ENCODE results near the gene PRRC2A.

The PRRC2A gene

DNA sequence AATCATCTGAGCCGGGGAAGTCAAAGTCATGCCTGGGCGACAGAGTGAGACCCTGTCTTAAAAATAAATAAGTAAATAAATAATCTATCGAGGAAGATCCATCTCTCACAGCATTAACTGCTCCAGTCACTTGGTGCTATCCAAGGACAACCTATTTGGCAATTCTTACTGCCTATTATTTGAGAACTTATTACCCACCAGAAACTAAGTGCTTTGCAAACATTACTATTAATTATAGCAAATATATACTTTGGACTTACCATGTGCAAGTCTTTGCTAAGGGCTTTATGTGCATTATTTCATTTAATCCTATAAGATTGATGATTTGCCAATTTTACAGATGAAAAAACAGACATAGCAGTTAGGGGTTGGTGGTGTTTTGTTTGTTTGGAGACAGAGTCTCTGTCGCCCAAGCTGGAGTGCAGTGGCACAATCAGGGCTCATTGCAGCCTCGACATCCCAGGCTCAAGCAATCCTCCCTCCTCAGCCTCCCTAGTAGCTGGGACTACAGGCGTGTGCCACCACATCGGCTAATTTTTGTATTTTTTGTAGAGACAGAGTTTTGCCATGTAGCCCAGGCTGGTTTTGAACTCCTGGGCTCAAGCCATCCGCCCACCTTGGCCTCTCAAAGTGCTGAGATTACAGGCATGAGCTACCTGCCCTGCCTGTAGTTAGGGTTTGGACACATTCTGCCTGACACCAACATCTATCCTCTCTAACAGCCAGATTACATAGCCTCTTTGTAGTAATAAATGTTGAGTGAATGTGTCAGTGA lies 34.2 kb downstream of the PRRC2A start:
- no peak for DNase-seq

DNA sequence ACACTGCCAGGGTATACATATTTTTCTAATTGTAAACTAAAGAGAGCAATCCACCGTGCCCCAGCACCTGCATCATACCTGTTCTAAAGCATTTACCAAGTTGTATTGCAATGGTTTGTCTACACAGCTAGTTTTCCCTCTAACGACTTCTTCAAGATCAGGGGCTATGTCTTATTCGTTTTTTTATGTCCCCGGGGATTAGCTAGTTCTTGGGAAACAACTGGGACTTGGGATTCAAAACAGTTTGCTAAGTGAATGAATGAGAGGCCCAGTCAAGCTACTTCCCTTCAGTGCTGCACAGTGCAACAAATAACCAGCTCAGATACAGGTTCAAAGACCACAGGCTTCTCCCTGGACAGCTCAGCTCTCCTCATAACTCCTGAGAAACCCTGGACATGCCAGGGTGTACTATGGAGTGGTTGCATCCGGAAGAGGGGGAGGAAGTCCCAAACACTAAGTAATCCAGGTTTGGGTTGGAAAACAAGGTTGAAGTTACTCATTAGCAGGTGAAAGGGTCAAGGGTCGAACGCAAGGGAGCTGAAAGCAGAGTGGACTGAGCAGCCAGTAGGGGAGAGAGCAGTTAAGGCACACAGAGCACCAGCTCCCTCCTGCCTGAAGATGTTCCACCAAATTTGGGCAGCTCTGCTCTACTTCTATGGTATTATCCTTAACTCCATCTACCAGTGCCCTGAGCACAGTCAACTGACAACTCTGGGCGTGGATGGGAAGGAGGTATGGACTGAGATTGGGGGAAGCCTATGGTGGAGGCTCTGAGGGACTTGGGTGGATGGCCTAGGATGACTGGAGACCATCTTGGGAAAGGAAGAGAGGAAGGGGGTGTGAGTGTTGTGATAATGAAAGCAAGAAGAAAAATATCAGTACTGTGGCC lies 35.1 kb downstream of the PRRC2A start, which contains the start of gene APOM:
Gene APOM, plus strand, starts transcription at position 546 of the 889 bp plus-strand sequence. Its CDS starts 73 bp downstream, at position 619.
- no peak for DNase-seq

DNA sequence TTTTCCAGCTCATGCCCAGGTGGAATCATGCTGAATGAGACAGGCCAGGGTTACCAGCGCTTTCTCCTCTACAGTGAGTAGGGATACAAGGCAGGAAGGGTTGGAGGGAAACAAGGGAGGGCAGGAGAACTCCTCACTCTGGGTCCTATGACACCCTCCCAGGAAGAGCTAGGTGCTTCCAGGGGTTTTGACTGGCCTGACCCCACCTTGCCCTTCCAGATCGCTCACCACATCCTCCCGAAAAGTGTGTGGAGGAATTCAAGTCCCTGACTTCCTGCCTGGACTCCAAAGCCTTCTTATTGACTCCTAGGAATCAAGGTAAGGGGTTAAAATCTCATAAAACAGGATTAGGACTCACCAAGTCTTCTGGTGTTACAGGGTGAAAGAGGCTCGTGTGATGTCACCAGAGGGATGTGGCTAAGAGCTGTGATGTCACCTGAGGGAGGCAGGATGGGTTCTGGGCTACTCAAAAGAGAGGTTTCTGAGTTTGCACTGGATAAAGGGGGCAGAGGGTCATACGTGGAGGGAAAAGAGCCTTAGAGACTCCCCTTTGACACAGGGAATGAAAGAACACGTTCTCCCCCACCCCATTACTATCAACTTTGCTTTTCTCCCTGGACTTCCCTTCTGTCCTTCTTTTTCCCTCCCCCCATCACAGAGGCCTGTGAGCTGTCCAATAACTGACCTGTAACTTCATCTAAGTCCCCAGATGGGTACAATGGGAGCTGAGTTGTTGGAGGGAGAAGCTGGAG lies 37.1 kb downstream of the PRRC2A start:
- no peak for DNase-seq

DNA sequence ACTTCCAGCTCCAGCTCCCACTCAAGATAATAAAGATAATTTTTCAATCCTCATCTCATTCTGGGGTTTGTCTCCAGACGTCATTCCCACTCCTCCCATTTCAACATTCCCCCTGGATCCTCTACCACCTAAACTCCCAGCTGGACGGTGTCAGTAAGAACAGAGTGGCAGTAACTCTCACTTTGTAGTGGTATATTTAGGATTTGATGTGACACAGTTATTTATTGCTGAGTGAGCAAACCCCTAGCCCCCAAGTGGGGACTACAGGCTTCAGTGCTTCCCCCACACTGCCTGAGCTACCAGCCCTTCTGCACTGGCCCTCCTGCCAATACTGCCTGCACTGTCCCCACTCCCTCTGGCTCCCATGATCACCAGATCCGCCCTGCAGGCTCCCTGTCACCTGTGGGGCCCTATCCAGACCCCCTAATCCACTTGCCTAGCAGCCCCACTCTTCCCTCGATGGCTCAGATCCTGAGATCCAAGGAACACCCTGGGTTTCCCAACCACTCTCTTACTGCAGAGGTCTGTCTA lies 37.7 kb downstream of the PRRC2A start:
- no peak for DNase-seq

DNA sequence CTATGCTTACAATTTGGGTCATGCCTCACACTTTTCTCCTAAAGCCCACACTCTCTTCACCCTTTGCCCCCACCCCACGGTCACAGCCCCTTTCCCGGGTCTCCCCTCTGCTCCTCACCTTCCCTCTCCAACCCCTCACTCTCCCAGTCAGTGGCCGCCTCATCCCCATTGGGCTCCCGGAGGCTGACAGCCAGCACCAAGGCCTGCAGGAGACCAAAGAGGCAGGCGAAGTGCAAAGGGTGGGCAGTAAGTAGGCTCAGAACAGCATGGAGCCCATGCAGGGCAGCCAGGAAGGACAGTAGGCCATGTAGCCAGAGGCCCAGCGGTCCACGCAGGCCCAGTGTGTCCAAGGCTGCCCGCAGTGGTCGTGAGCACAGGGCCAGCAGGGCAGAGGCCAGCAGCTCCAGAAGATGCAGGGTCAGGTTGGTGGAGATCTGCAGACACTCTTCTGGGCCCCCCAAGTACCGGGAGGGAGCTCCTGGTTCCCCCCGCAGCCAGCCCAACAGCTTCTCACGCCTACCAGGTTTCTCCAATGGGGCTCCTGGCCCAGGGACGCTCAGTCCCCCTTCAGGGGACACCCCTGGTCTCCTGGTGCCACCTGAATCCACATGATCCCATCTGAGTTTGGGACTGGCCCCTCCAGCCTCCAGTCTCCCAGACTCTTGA lies 38.6 kb downstream of the PRRC2A start:
- no peak for DNase-seq

DNA sequence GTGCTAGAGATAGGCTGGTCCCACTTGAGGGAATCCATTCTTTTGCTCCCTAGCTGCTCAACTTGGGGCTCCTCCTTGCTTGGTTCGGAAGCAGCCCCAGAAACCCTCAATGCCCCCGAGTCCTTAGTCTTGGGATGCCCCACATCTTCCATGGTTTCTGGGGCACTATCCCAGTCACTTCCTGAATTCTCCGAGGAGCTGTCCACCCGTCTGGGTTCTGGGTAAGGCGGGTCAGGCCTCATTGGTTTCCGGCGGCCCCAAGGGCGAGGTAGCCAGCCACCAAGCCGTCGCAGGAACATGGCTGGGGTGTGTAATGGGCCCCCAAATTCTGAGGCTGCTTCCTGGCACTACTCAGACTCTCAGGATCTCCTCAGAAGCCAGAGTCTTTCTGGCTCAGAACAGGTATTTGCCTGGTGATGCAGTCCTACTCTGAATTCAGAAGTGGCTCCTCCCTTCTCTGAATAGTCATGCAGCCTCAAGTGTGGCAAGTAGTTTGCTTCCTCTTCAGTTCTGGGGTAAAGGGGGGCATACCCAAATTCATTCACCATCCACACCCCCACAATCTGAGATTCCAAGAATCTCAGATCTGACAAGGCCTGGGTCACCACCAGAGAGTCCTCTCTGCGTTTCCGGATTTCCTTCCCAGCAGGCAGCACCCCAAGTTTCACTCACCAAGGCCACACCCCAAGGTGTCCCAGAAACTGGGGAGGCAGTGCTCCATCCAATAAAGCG lies 39.3 kb downstream of the PRRC2A start:
- DNase-seq = no peak

DNA sequence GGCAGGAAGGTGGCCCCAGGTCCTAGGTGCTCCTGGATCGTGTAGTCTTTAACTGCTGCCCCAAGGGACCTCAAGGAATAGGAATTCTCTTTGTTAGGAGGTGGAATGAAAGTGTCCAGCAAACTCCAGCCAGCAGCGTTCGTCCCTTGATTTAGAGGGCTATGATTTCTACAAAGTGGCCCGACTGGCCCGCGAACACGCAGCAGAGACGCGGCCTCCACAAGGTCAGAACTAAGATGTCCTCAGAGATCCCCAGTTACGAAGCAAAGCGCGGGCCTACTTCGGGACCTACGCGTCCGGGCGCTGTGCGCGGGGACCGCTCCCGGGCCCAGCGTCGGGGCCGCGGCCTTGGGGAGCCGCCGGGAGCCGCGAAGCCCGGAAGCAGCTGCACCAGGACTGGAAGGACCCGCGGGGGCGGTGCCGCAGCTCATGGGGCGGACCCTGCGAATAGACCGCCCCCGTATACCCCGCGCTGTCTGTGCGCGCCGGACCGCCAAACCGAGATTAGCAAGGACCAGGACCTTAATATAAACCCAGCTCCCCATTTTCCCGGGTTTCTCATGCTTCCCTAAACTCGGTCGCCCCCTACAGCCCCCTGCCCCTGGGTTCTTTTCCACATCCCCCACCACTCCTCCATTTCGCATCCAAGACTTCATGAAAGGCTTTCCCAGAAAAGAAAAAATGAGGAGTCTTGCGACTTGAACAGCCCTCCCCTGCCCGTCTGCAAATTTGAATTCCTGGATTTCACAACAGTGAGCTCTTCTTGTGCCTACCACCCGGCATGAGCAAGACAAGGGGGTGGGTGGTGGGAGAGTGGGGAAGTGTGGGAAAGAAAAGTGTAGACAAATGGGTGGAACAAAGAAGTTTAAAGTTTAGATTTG lies 40.1 kb downstream of the PRRC2A start, which contains the start of gene C6orf47:
Gene C6orf47, minus strand, starts transcription at position 398 of the 881 bp plus-strand sequence. CDS start 831 bp downstream, outside the sequence.
- DNase-seq = peak; percentile 59

DNA sequence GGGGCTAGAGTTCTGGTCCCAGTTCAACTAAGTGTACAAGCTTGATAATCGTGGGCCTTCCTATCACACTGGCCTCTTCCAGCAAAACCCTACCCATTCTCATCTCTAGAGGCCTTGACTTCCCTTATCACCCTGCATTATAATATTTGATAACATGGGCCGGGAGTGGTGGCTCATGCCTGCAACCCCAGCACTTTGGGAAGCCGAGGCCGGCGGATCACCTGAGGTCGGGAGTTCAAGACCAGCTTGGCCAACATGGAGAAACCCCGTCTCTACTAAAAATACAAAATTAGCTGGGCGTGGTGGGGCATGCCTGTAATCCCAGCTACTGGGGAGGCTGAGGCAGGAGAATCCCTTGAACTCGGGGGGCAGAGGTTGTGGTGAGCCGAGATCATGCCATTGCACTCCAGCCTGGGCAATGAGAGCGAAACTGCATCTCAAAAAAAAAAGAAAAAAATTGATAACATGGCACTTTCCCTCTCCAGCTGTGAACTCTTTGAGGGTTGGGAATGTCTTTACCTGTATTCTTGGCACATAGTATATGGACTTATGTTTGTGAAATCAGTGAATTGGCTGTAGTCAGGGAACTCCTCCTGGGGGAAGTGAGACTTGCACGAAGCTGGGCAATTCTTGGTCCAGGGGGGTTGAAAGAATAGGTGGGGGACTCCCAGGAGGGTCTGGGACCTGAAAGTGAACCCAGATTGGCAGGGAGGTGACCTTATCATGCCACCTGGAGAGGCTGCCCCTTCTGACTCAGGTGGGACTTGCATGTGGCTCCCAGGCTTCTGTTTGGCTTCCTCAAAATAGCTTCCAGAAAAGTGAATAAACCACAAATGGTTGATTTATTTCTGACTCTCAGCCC lies 41.0 kb downstream of the PRRC2A start:
- no peak for DNase-seq

DNA sequence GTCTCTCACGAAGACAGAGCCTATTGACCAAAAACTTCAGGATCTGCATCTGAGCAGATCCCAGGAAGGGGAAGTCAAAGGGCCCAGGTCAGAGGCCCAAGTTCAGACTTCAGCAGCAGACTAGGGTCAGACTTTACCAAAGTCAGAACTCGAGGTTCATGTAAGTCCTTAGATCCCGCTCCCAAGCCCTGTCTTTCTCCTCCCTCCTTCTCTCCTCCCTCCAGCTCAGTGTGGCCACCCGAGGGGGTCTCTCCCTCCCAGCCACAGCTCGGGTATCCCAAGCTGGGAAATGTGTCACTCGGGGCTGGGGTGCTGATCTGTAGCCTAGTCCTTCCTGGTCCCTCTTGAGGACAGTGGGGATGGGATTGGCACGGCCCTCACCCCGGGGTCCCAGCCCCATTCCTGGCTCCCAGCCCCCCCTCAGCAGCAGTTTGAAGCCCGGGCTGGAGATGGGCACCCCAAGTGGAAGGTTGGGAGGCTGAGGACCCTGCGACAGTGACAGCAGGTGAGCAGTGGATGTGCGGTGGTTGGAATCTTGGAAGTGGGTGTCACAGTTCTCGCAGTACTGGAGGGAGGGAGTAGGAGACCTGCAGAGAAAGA lies 41.7 kb downstream of the PRRC2A start:
- DNase-seq = no peak

DNA sequence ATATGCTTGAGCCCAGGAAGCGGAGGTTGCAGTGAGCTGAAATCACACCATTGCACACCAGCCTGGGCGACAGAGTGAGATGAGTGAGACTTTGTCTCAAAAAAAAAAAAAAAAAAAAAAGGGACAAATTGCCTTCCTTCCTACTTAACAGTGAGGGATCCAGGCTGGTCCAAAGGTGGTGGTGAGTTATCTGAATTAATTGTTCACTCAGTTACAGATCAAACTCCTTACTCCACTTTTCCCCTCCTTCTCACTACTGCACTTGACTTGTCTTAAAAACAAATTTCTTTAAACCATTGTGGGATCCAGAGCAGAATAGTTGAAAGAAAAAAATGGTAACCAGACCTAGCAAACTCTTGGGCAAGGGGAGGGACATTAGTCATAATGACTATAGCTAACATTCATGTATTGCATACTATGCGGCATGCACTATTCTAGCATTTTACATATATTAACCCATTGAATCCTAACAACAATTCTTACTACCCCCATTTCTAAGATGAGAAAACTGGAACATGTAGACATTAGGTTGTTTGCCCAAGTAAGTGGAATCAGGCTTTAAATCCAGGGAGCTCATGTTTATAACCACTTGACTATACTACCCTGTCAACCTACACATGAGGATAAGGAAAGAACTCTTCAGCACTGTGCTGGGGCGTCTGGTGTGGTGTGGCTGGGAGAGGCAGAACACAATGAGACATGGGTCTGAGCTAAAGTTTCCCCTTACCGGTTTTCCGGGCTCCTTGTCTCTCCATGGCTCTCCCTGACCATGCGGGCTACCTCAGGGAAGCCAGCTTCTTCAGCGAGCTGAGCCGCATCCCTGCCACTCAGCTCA lies 42.8 kb downstream of the PRRC2A start:
- no peak for DNase-seq

DNA sequence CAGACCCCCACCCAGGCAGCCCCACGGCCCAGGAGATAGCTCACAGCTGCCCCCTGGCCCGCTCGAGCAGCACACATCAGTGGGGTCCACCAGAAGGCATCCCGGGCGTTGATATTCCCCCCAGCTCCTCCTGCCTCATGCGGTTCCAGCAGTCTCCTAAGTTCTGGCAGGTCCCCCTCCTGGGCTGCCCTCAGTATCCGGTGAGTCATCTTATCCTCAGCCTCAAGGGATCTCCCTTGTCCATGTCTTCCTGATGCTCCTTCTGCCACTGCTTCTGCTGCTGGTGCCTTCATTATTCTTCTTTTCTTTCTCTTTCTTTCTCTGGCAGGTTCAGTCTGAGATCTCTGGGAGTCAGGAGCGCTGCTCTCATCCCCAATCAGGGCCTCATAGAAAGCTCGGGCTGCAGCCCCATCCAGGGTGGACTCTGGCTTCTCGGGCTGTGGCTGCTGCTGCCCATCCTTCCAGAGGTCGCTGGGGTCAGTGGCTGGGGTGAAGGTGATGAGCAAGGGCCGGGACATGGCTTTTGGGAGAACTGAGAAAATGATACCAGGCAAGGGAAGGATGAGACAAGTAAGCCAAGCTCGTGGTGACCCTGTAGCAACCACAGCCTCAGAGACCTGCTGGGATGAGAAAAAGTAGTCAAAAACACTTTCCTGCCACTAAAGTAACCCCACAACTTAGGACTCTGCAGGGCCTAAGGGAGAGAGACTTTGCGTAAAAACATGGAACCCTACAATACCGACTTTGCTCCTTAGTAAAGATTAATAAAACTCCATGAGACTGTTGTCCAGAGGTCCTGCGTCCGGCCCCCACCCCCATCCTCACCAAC lies 43.7 kb downstream of the PRRC2A start:
- DNase-seq = no peak

DNA sequence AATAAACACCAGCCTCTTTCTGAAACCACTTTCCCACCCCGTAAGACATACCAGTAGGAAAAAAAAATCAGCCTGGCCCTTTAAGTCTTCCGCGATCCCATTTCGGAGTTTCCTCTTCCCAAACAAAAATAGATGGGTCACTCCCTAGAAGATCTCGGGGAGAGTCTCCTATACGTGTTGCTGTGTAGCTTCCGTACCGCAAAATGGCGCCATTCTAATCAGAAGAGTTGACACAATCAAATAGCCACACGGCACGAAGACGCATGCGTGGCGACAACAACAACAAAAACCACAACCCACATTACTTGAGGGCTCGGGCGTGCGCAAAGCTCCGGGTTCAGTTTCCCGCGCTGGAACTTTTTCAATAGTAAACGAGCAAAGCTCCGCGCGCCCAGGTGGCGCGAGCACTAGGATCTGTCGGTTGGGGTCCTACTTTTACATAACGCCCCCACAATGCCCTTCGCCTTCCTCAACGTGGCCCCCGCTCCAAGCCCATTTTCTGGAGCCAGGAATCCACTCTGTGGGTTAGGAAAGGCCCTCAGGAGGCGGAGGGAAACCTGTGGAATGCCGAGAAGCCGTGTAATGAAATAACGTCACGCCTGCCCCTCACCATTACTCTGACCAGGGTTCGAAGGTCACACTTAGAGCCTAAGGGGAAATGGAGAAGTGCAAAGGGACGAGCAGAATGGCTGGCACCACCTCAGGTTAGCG lies 44.4 kb downstream of the PRRC2A start, which contains the start of gene GPANK1:
Gene GPANK1, minus strand, starts transcription at position 208 of the 711 bp plus-strand sequence. CDS start 519 bp downstream, outside the sequence.
- peak; percentile 77 for DNase-seq

DNA sequence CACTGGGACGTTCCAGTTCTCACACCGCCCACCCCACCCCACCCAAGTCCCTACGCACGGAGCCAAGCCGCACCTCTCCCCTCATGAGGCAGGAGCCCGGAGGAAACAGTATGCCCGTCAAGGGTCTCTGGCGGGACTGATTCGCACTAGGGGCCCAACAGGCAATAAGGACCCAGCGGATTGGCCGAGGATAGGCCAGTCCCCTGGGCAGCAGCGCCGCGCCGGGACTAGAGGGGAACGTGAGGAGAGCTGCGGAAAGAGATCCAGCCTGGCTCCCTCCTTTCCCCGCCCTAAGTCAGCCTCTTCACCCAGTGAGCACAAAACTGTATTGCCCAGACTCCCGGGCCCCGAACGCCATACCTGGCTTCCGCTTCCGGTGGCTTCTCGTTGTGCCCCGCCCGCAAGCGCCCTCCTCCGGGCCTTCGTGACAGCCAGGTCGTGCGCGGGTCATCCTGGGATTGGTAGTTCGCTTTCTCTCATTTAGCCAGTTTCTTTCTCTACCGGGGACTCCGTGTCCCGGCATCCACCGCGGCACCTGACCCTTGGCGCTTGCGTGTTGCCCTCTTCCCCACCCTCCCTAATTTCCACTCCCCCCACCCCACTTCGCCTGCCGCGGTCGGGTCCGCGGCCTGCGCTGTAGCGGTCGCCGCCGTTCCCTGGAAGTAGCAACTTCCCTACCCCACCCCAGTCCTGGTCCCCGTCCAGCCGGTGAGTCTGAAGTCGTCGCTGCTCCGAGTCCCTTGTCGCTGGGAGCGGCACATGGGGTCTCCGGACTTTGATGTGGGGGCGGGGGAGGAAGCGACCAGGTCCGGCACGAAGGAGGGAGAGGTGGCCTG lies 45.2 kb downstream of the PRRC2A start, which contains the start of gene CSNK2B:
Gene CSNK2B, plus strand, starts transcription at position 580 of the 836 bp plus-strand sequence. CDS start 752 bp downstream, outside the sequence.
- DNase-seq = peak; percentile 90

DNA sequence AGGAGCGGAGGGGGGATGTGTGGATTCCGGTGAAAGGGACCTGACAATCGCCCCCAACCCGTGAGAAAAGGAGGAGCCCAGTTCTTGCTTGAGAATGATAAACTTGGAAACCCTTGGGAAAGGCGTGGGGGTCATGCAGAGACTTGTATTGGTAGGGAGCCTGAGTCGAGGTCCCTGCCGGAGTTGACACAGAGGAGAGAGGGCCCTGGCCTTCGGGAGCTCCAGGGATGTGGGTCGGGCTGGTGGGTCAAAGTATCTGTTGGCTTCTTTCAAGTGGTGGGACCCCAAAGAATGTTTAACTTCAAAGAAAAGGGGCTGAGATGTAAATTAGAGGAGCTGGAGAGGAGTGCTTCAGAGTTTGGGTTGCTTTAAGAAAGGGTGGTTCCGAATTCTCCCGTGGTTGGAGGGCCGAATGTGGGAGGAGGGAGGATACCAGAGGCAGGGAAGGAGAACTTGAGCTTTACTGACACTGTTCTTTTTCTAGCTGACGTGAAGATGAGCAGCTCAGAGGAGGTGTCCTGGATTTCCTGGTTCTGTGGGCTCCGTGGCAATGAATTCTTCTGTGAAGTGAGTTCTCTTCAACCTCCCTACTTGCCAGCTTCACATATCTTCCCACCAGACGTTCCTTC lies 45.9 kb downstream of the PRRC2A start:
- no peak for DNase-seq

DNA sequence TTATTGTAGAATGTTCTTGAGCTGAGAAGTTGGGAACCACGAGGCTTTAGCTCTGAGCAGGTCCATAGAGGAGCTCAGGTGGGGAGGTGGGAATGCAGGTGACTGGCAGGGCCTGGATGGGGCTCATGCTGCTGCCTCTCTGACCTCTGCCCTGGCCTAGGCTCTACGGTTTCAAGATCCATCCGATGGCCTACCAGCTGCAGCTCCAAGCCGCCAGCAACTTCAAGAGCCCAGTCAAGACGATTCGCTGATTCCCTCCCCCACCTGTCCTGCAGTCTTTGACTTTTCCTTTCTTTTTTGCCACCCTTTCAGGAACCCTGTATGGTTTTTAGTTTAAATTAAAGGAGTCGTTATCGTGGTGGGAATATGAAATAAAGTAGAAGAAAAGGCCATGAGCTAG lies 49.2 kb downstream of the PRRC2A start, which contains the start of gene LY6G5B:
Gene LY6G5B, plus strand, starts transcription at position 301 of the 400 bp plus-strand sequence. CDS start 975 bp downstream, outside the sequence.
- no peak for DNase-seq
